GM19395 (cell line): Measurements from ENCODE around the gene BRSK2.

Source experiments
- ATAC-seq: cut with Tn5 transposase; IDR thresholded peaks from one replicate; pipeline ENCODE4 v1.9.1; 2021; ENCODE audit warnings: mild to moderate bottlenecking, moderate library complexity; ENCODE audit not compliant: unreplicated experiment

BRSK2 gene

GRCh38 chr11:1479006-1479677, 89.4 kb downstream of the BRSK2 start:
- no peak for ATAC-seq

- no peak for ATAC-seq
These were observed 90.0 kb downstream of the BRSK2 start for GRCh38 chr11:1479678-1480118.

GRCh38 chr11:1480191-1480554, 90.4 kb downstream of the BRSK2 start:
- no peak for ATAC-seq

- no peak for ATAC-seq
These were observed 91.1 kb downstream of the BRSK2 start for GRCh38 chr11:1480555-1481482.

GRCh38 chr11:1481483-1481825, 91.7 kb downstream of the BRSK2 start:
- ATAC-seq, result no peak

- ATAC-seq, result no peak
These were observed 92.2 kb downstream of the BRSK2 start for GRCh38 chr11:1481861-1482441.

GRCh38 chr11:1482581-1483444, 93.1 kb downstream of the BRSK2 start:
- ATAC-seq, result no peak

- no peak for ATAC-seq
These were observed 93.8 kb downstream of the BRSK2 start for GRCh38 chr11:1483445-1483961.

GRCh38 chr11:1484061-1484671, 94.4 kb downstream of the BRSK2 start:
- no peak for ATAC-seq

GRCh38 chr11:1484695-1485503, 95.2 kb downstream of the BRSK2 start:
- ATAC-seq, result no peak

GRCh38 chr11:1485504-1485885, 95.8 kb downstream of the BRSK2 start:
- ATAC-seq, result no peak

- ATAC-seq, result no peak
These were observed 96.5 kb downstream of the BRSK2 start, which contains the start of gene MOB2 for GRCh38 chr11:1486054-1486825. MOB2 (minus strand) TSS chr11:1486779; CDS start chr11:1486556, 223 bp downstream.

GRCh38 chr11:1487091-1487850, 97.5 kb downstream of the BRSK2 start:
- ATAC-seq, result no peak

GRCh38 chr11:1487851-1488574, 98.3 kb downstream of the BRSK2 start:
- no peak for ATAC-seq

GRCh38 chr11:1488575-1489180, 98.9 kb downstream of the BRSK2 start:
- ATAC-seq, result no peak

- ATAC-seq, result no peak
These were observed 100.9 kb downstream of the BRSK2 start for GRCh38 chr11:1490651-1491050.

- no peak for ATAC-seq
These were observed 101.6 kb downstream of the BRSK2 start for GRCh38 chr11:1491379-1491778.
